ENCODE measurements around the gene TDRD6. TPM values are rescaled to one million over a fixed set of nuclear protein-coding genes. Genes with fewer than 3 reads are reported as not detected.

Gene TDRD6
- total RNA-seq, 1 experiment from 2014 or later, result 0.57 TPM

DNA sequence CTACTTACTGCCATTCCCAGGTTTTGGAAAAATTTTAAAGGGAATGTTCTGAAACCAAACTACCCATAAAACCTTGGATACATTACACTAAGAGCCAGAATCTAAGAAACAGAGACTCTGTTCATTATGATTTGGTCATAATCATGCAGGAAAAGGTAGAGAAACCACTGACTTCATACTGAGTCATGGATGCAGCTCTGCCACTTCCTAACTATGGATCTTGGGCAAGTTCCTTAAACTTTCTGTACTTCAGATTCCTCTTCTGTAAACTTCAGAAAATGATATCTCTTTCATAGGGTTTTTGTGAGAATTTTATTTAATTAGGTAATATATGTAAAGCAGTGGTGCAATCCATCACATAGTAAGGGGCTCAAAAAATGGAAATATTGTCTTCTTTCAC is 27.5 kb downstream of the TDRD6 start:
- Histone ChIP-seq H3K4me3 (replicated peaks in 1 of 2; ENCODE audit: low read depth in 1 of 2, low read length in 2 of 2) (no peak overlapping the region), H3K27me3 (ENCODE audit: insufficient read depth, low read length) (no peaks in the 10 kb centered on the region), H3K4me1 (ENCODE audit: control insufficient read depth in 1 of 2, insufficient read depth in 2 of 2, low read length in 2 of 2) (peaks cover 2 to 30% of the 10 kb centered on the region in 2 experiments; a peak in 3 of 4 replicates), H3K9ac (ENCODE audit: low read length) (no peak overlapping the region), H3K27ac (ENCODE audit: low read depth, low read length) (no peak overlapping the region), H3K4me2 (ENCODE audit: low read length) (peak overlapping the region; percentile 36), H3K36me3 (ENCODE audit: control insufficient read depth in 1 of 2, insufficient read depth in 2 of 2, low read length in 2 of 2) (no peaks in the 10 kb centered on the region), H3K9me2 (ENCODE audit: insufficient read depth) (no peaks in the 10 kb centered on the region), H3K79me2 (ENCODE audit: insufficient read depth, low read length) (no peaks in the 10 kb centered on the region), H3K9me3 (ENCODE audit: control insufficient read depth in 1 of 2, insufficient read depth in 1 of 2, low read depth in 1 of 2, low read length in 2 of 2) (no peaks in the 10 kb centered on the region), H4K20me1 (ENCODE audit: insufficient read depth) (no peaks in the 10 kb centered on the region), H2AFZ (ENCODE audit: low read depth, low read length, poor library complexity, severe bottlenecking) (no peak overlapping the region)
- POLR2A ChIA-PET, result no interaction called here
- CTCF ChIA-PET, result no interaction called here
- ATAC-seq (no peak), DNase-seq (ENCODE audit: low read depth, low spot score) (no peak)
- BruUV-seq (replicated peaks), result no TSS peak
- RAD21 ChIA-PET (ENCODE audit: low non-redundant PET in 1 of 2, low total read pairs in 2 of 2, uncharacterized antibody in 2 of 2, unreplicated experiment in 2 of 2), result no interaction called here
- intact Hi-C loops (cut with micrococcal nuclease), result no loop called here
- no peak for TF ChIP-seq POLR2A (IDR thresholded peaks at IDR 0.05; ENCODE audit: borderline replicate concordance, extremely low read depth, insufficient read depth, insufficient read length)
- peak; percentile 61 for TF ChIP-seq FOSL1 (IDR thresholded peaks at IDR 0.05; ENCODE audit: low read depth)
- TF ChIP-seq CEBPB (IDR thresholded peaks at IDR 0.05; ENCODE audit: low read depth), result 0 out of 2 replicates have a peak, but pooled peaks have one; percentile 10
- TF ChIP-seq EZH2 (IDR thresholded peaks at IDR 0.05), result no peak
- no peak for TF ChIP-seq SRF (IDR thresholded peaks at IDR 0.05; ENCODE audit: low read depth)
- TF ChIP-seq JUND (IDR thresholded peaks at IDR 0.05), result peak; percentile 43; the same call in 1 of the 2 replicates
- TF ChIP-seq YY1 (IDR thresholded peaks at IDR 0.05; ENCODE audit: extremely low read depth, insufficient replicate concordance, low read depth, low read length), result no peak
- no peak for TF ChIP-seq EZH2phosphoT487 (IDR thresholded peaks at IDR 0.05; ENCODE audit: borderline replicate concordance)
- TF ChIP-seq TCF7L2 (IDR thresholded peaks at IDR 0.05; ENCODE audit: borderline replicate concordance, extremely low read depth, insufficient read depth, insufficient read length), result no peak
- TF ChIP-seq SP1 (IDR thresholded peaks at IDR 0.05; ENCODE audit: low read depth), result peak; percentile 39; the same call in 1 of the 2 replicates
- no peak for TF ChIP-seq ZFX (IDR thresholded peaks at IDR 0.05)
- TF ChIP-seq ELF1 (IDR thresholded peaks at IDR 0.05; ENCODE audit: borderline replicate concordance, low read depth), result no peak
- no peak for TF ChIP-seq EGR1 (IDR thresholded peaks at IDR 0.05; ENCODE audit: low read depth)
- no peak for TF ChIP-seq ATF3 (IDR thresholded peaks at IDR 0.05)
- no peak for TF ChIP-seq RAD21 (IDR thresholded peaks at IDR 0.05; ENCODE audit: low read depth)
- TF ChIP-seq SIN3A (IDR thresholded peaks at IDR 0.05; ENCODE audit: low read depth), result no peak
- TF ChIP-seq, protein P1, sequence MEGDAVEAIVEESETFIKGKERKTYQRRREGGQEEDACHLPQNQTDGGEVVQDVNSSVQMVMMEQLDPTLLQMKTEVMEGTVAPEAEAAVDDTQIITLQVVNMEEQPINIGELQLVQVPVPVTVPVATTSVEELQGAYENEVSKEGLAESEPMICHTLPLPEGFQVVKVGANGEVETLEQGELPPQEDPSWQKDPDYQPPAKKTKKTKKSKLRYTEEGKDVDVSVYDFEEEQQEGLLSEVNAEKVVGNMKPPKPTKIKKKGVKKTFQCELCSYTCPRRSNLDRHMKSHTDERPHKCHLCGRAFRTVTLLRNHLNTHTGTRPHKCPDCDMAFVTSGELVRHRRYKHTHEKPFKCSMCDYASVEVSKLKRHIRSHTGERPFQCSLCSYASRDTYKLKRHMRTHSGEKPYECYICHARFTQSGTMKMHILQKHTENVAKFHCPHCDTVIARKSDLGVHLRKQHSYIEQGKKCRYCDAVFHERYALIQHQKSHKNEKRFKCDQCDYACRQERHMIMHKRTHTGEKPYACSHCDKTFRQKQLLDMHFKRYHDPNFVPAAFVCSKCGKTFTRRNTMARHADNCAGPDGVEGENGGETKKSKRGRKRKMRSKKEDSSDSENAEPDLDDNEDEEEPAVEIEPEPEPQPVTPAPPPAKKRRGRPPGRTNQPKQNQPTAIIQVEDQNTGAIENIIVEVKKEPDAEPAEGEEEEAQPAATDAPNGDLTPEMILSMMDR (IDR thresholded peaks at IDR 0.05 in 2 of 3, conservative IDR thresholded peaks at IDR 0.05 in 1 of 3; ENCODE audit: borderline replicate concordance in 1 of 3, insufficient read depth in 1 of 3, low read depth in 2 of 3, low read length in 2 of 3), result no peak
- TF ChIP-seq POLR2AphosphoS5 (IDR thresholded peaks at IDR 0.05; ENCODE audit: low read depth, low read length), result no peak
- TF ChIP-seq, protein P2, sequence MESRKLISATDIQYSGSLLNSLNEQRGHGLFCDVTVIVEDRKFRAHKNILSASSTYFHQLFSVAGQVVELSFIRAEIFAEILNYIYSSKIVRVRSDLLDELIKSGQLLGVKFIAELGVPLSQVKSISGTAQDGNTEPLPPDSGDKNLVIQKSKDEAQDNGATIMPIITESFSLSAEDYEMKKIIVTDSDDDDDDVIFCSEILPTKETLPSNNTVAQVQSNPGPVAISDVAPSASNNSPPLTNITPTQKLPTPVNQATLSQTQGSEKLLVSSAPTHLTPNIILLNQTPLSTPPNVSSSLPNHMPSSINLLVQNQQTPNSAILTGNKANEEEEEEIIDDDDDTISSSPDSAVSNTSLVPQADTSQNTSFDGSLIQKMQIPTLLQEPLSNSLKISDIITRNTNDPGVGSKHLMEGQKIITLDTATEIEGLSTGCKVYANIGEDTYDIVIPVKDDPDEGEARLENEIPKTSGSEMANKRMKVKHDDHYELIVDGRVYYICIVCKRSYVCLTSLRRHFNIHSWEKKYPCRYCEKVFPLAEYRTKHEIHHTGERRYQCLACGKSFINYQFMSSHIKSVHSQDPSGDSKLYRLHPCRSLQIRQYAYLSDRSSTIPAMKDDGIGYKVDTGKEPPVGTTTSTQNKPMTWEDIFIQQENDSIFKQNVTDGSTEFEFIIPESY (IDR thresholded peaks at IDR 0.05; ENCODE audit: extremely low read depth, insufficient replicate concordance, low read length), result no peak
- TF ChIP-seq, protein P3, sequence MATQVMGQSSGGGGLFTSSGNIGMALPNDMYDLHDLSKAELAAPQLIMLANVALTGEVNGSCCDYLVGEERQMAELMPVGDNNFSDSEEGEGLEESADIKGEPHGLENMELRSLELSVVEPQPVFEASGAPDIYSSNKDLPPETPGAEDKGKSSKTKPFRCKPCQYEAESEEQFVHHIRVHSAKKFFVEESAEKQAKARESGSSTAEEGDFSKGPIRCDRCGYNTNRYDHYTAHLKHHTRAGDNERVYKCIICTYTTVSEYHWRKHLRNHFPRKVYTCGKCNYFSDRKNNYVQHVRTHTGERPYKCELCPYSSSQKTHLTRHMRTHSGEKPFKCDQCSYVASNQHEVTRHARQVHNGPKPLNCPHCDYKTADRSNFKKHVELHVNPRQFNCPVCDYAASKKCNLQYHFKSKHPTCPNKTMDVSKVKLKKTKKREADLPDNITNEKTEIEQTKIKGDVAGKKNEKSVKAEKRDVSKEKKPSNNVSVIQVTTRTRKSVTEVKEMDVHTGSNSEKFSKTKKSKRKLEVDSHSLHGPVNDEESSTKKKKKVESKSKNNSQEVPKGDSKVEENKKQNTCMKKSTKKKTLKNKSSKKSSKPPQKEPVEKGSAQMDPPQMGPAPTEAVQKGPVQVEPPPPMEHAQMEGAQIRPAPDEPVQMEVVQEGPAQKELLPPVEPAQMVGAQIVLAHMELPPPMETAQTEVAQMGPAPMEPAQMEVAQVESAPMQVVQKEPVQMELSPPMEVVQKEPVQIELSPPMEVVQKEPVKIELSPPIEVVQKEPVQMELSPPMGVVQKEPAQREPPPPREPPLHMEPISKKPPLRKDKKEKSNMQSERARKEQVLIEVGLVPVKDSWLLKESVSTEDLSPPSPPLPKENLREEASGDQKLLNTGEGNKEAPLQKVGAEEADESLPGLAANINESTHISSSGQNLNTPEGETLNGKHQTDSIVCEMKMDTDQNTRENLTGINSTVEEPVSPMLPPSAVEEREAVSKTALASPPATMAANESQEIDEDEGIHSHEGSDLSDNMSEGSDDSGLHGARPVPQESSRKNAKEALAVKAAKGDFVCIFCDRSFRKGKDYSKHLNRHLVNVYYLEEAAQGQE (IDR thresholded peaks at IDR 0.05; ENCODE audit: low read depth), result no peak
- TF ChIP-seq MAX (IDR thresholded peaks at IDR 0.05), result no peak
- TF ChIP-seq ZNF274 (IDR thresholded peaks at IDR 0.05; ENCODE audit: low read depth, low read length), result no peak
